ENCODE measurements around the gene ZNF780A. TPM values are rescaled to one million over a fixed set of nuclear protein-coding genes. Genes with fewer than 3 reads are reported as not detected.

ZNF780A gene
- total and polyA plus RNA-seq, 2 of the 8 experiments (the other 6 are each of a cell fraction or from before 2014, with no cell fraction given) = 3.5 to 12.0 TPM

DNA sequence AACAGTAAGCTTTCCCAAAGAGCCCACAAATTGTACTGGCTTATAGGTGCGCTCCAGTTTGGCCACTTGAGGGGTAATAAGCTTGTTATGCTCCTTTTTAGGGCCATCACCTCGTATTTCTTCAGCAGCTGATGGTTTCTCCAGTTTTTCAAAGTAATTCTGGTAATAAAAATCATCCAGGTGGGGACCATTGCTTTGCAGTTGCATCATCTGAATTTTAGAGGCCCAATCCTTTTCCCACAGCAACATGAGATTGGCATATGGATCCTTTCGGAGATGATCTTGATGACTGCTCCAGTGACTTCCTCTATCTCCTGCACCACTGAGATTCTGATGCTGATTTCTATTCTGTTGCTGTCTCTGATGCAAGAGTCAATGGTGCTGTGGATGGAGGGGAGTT lies 66.8 kb downstream of the ZNF780A start (continued):
- TF ChIP-seq, protein P1, sequence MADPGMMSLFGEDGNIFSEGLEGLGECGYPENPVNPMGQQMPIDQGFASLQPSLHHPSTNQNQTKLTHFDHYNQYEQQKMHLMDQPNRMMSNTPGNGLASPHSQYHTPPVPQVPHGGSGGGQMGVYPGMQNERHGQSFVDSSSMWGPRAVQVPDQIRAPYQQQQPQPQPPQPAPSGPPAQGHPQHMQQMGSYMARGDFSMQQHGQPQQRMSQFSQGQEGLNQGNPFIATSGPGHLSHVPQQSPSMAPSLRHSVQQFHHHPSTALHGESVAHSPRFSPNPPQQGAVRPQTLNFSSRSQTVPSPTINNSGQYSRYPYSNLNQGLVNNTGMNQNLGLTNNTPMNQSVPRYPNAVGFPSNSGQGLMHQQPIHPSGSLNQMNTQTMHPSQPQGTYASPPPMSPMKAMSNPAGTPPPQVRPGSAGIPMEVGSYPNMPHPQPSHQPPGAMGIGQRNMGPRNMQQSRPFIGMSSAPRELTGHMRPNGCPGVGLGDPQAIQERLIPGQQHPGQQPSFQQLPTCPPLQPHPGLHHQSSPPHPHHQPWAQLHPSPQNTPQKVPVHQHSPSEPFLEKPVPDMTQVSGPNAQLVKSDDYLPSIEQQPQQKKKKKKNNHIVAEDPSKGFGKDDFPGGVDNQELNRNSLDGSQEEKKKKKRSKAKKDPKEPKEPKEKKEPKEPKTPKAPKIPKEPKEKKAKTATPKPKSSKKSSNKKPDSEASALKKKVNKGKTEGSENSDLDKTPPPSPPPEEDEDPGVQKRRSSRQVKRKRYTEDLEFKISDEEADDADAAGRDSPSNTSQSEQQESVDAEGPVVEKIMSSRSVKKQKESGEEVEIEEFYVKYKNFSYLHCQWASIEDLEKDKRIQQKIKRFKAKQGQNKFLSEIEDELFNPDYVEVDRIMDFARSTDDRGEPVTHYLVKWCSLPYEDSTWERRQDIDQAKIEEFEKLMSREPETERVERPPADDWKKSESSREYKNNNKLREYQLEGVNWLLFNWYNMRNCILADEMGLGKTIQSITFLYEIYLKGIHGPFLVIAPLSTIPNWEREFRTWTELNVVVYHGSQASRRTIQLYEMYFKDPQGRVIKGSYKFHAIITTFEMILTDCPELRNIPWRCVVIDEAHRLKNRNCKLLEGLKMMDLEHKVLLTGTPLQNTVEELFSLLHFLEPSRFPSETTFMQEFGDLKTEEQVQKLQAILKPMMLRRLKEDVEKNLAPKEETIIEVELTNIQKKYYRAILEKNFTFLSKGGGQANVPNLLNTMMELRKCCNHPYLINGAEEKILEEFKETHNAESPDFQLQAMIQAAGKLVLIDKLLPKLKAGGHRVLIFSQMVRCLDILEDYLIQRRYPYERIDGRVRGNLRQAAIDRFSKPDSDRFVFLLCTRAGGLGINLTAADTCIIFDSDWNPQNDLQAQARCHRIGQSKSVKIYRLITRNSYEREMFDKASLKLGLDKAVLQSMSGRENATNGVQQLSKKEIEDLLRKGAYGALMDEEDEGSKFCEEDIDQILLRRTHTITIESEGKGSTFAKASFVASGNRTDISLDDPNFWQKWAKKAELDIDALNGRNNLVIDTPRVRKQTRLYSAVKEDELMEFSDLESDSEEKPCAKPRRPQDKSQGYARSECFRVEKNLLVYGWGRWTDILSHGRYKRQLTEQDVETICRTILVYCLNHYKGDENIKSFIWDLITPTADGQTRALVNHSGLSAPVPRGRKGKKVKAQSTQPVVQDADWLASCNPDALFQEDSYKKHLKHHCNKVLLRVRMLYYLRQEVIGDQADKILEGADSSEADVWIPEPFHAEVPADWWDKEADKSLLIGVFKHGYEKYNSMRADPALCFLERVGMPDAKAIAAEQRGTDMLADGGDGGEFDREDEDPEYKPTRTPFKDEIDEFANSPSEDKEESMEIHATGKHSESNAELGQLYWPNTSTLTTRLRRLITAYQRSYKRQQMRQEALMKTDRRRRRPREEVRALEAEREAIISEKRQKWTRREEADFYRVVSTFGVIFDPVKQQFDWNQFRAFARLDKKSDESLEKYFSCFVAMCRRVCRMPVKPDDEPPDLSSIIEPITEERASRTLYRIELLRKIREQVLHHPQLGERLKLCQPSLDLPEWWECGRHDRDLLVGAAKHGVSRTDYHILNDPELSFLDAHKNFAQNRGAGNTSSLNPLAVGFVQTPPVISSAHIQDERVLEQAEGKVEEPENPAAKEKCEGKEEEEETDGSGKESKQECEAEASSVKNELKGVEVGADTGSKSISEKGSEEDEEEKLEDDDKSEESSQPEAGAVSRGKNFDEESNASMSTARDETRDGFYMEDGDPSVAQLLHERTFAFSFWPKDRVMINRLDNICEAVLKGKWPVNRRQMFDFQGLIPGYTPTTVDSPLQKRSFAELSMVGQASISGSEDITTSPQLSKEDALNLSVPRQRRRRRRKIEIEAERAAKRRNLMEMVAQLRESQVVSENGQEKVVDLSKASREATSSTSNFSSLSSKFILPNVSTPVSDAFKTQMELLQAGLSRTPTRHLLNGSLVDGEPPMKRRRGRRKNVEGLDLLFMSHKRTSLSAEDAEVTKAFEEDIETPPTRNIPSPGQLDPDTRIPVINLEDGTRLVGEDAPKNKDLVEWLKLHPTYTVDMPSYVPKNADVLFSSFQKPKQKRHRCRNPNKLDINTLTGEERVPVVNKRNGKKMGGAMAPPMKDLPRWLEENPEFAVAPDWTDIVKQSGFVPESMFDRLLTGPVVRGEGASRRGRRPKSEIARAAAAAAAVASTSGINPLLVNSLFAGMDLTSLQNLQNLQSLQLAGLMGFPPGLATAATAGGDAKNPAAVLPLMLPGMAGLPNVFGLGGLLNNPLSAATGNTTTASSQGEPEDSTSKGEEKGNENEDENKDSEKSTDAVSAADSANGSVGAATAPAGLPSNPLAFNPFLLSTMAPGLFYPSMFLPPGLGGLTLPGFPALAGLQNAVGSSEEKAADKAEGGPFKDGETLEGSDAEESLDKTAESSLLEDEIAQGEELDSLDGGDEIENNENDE (IDR thresholded peaks at IDR 0.05; ENCODE audit: insufficient replicate concordance, low read length) = no peak
- TF ChIP-seq HDAC2 (IDR thresholded peaks at IDR 0.05; ENCODE audit: borderline replicate concordance in 1 of 2, low read depth in 2 of 2, low read length in 2 of 2) = no peak

Data from H1 (cell line).